AG04449 (cell line): ENCODE results near the gene PADI4.

Experiments used
- CTCF ChIA-PET: fragments of 350-600 bp; formaldehyde crosslinking; extraction: SDS; loops from one replicate; lab custom pipeline; 2021; ENCODE audit warnings: antibody characterized with exemption; lab: Yijun Ruan, JAX
- POLR2A ChIA-PET: fragments of 400-600, 350-600 bp; formaldehyde crosslinking; extraction: SDS; loops from one replicate; lab custom pipeline; 2020; ENCODE audit warnings: antibody characterized with exemption, inconsistent platforms; lab: Yijun Ruan, JAX
- DNase-seq: peaks from one replicate; pipeline ENCODE4 v3.0.0-alpha.2; 2010; ENCODE audit warnings: low read depth, low spot score
- H3K4me3 ChIP-seq: 2 replicates; pipeline ENCODE4 v1.5.1; 2011; ENCODE audit warnings: low read depth, mild to moderate bottlenecking, control low read depth, low read length
- CTCF ChIP-seq: IDR thresholded peaks from one replicate; pipeline ENCODE4 v1.5.1; 2011; ENCODE audit warnings: mild to moderate bottlenecking, moderate library complexity, low read length, control low read depth, inconsistent platforms; ENCODE audit not compliant: insufficient read depth; ENCODE audit errors: missing control alignments

The PADI4 gene

DNA sequence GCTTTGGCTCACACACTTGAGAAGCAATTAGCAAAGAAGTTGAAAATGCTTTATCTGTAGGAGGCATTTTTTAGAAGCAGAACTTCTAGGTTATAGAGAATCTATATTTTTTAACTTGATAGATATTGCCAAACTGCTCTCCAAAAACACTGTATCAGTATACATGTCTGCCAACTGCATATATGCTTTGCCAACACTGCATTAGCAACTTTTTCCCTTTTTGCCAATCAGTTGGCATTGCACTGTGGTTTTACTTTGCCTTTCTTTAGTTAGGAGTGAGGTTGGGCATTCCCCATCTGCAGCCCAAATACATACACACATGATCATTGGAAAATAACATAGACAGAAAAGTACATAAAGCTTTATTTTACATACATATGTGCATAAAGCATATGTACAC, 44.1 kb upstream of the PADI4 start:
- no peak for DNase-seq
- no peak overlapping the region for H3K4me3 ChIP-seq
- TF ChIP-seq CTCF, result no peak
- ChIA-PET CTCF (interaction anchor here (0.7 to 10.5 kb wide), 5 partner anchors 10 to 138 kb away, joined by 3 to 100 read pairs (median 3); no protein-coding TSS in a partner anchor), POLR2A (no interaction called here)

DNA sequence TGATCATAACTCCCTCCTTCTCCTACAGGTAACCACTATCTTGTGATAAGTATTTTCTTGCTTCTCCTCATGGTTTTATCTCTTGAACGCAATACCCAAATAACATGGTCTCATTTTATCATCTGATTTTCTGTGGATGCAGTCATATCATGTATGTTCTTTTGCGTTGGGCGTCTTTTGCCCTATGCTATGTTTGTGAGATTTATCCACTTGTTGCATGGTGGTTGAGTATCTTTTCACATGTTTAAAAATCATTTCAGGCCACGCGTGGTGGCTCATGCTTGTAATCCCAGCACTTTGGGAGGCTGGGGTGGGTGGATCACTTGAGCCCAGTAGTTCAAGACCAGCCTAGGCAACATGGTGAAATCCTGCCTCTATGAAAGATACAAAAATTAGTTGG, 43.5 kb upstream of the PADI4 start:
- TF ChIP-seq CTCF, result no peak
- ChIA-PET POLR2A (no interaction called here), CTCF (interaction anchor here (0.5 to 10.5 kb wide), 7 partner anchors 10 to 140 kb away, joined by 3 to 100 read pairs (median 3); partner anchors contain the start of gene PADI3)
- no peak overlapping the region for H3K4me3 ChIP-seq
- DNase-seq, result no peak

DNA sequence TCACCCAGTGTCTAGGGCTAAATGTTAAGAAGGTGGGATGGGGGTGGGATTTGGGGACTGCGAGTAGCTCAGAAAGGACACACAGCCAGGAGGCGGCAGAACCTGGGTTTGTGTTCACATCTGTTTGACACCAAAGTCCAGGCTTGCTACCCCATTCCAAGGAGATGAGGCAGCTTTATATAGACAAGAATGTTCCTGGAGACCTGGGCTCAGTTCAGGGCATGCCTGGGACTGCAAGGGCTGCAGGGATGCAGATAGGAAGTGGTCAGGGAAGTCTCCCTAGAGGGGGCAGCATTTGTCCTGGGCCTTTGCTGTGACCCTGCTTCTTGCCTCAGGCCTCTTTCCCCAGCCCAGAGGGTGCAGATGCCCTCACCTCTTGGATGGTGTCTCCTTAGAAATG, 42.8 kb upstream of the PADI4 start:
- no peak overlapping the region for H3K4me3 ChIP-seq
- TF ChIP-seq CTCF, result peak; percentile 0
- CTCF ChIA-PET, result interaction anchor here (0.5 to 10.5 kb wide), 7 partner anchors 9 to 140 kb away, joined by 3 to 100 read pairs (median 3); partner anchors contain the start of gene PADI3
- no peak for DNase-seq
- POLR2A ChIA-PET, result no interaction called here

GRCh38 chr1:17265950-17266349, 42.0 kb upstream of the PADI4 start:
- TF ChIP-seq CTCF, result no peak
- DNase-seq, result no peak
- POLR2A ChIA-PET, result no interaction called here
- H3K4me3 ChIP-seq, result no peak overlapping the region
- CTCF ChIA-PET, result interaction anchor here (0.8 to 10.5 kb wide), 4 partner anchors 8 to 206 kb away, joined by 3 to 100 read pairs (median 3); no protein-coding TSS in a partner anchor

GRCh38 chr1:17270891-17271765, 36.9 kb upstream of the PADI4 start:
- CTCF ChIA-PET, result interaction anchor here (1.3 to 6.7 kb wide), 4 partner anchors 9 to 145 kb away, joined by 3 to 100 read pairs (median 24); no protein-coding TSS in a partner anchor
- POLR2A ChIA-PET, result no interaction called here

More at GRCh38 chr1:17270891-17271765, 36.9 kb upstream of the PADI4 start:
- no peak overlapping the region for H3K4me3 ChIP-seq
- DNase-seq, result no peak
- TF ChIP-seq CTCF, result no peak
